Measurements from ENCODE around the gene MTHFD2L.
"Not testable (repeated sequence)": the region's sequence is repeated elsewhere in the genome, so short reads cannot be mapped to it uniquely, and the experiment has no call there.

MTHFD2L gene

GRCh38 chr4:74340421-74340820 lies 182.5 kb downstream of the MTHFD2L start:
- DNase-seq (ENCODE audit: low read depth); H3K9me3 ChIP-seq (ENCODE audit: control insufficient read depth, low read length); H3K4me3 ChIP-seq (ENCODE audit: low read length); H3K36me3 ChIP-seq (ENCODE audit: control insufficient read depth, insufficient read depth, low read length, severe bottlenecking); H3K27me3 ChIP-seq (replicated peaks; ENCODE audit: control insufficient read depth, insufficient read depth, low read length); H3K9ac ChIP-seq (ENCODE audit: low read length); H3K4me1 ChIP-seq (ENCODE audit: control insufficient read depth, insufficient read depth, low read length): not testable (repeated sequence)

- no peak for DNase-seq (ENCODE audit: low read depth)
- H3K36me3 ChIP-seq (ENCODE audit: control insufficient read depth, insufficient read depth, low read length, severe bottlenecking), result no peaks in the 10 kb centered on the region
- peaks cover 3% of the 10 kb centered on the region for H3K4me1 ChIP-seq (ENCODE audit: control insufficient read depth, insufficient read depth, low read length)
- H3K27me3 ChIP-seq (replicated peaks; ENCODE audit: control insufficient read depth, insufficient read depth, low read length), result no peaks in the 10 kb centered on the region
- H3K4me3 ChIP-seq (ENCODE audit: low read length), result no peak overlapping the region
- no peak overlapping the region for H3K9ac ChIP-seq (ENCODE audit: low read length)
- peaks cover 7% of the 10 kb centered on the region for H3K9me3 ChIP-seq (ENCODE audit: control insufficient read depth, low read length)
Observed at GRCh38 chr4:74344031-74344430, 186.1 kb downstream of the MTHFD2L start.
